Stimulated activated CD8-positive, alpha-beta memory T cell treated with anti-CD3 and anti-CD28 coated beads, Interleukin-4, amount 100 ng/mL, for 24 hours (primary cell): ENCODE results near the gene MBD6.

Experiments
- DNase-seq: peaks from one replicate; pipeline ENCODE4 v3.0.0-alpha.2; 2020; ENCODE audit warnings: low read depth

MBD6 gene, protein sequence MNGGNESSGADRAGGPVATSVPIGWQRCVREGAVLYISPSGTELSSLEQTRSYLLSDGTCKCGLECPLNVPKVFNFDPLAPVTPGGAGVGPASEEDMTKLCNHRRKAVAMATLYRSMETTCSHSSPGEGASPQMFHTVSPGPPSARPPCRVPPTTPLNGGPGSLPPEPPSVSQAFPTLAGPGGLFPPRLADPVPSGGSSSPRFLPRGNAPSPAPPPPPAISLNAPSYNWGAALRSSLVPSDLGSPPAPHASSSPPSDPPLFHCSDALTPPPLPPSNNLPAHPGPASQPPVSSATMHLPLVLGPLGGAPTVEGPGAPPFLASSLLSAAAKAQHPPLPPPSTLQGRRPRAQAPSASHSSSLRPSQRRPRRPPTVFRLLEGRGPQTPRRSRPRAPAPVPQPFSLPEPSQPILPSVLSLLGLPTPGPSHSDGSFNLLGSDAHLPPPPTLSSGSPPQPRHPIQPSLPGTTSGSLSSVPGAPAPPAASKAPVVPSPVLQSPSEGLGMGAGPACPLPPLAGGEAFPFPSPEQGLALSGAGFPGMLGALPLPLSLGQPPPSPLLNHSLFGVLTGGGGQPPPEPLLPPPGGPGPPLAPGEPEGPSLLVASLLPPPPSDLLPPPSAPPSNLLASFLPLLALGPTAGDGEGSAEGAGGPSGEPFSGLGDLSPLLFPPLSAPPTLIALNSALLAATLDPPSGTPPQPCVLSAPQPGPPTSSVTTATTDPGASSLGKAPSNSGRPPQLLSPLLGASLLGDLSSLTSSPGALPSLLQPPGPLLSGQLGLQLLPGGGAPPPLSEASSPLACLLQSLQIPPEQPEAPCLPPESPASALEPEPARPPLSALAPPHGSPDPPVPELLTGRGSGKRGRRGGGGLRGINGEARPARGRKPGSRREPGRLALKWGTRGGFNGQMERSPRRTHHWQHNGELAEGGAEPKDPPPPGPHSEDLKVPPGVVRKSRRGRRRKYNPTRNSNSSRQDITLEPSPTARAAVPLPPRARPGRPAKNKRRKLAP

DNA sequence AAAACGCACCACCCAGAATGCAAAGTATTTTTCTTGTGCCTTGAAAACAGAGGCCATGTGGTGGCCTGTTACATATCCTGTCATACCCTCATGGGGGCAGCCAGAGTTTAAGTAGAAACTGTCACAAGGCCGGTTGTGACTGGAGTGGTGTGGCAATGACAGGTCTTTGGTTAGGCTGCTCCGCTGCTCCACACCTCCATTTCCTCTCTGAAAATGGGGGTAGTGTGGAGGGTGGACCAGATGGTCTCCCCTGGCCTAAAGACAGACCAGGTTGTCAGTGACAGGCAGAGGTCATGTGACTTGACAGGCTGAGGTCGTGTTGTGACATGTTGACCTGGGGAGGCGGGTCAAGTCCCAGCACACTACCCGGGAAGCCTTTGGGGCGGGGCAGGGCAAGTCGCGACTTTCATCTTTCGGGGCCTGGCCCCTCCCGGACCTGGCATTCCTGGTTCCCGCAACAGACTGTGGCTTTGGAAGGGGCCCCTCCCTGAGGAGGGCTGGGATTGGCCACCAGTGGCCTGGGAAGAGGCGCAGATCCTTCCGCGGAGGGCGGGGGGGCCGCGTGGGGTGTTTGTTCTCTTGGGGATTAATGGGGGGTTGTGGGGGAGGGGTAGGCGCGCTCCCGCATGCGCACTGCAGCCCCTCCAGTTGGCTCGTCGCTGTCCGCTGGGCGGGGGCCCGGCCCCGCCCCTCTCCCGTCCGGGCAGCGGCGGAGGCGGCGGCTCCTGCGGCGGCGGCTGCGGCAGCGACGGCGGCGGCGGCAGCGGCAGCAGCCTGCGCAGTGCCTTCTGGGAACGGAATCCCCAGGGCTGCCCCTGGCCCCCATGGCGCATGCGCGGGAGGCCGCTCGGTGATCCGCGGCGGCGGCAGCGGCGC, at the start of gene MBD6:
Gene MBD6 (plus strand): TSS at position 814 of the 876 bp plus-strand sequence. CDS start 1,480 bp downstream, outside the sequence.
- peak; percentile 84 for DNase-seq

DNA sequence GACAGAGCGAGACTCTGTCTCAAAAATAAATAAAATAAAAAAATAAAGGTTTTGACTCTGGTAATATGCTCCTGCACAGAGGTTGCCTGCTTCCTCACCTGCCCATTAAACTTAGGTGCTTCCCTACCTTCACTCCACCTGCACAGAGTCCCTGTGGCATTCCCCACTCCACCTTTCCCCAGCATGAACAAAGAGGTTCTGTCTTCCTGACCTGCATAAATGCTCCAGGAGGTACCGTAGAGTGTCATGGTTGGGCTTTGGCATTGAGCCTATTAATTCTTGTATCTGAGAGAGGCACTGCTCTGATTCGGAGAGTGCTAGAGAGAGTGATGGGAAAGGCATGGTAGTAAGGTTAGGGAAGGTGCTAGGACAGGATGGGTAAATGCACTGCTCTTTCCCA, 49.2 kb upstream of the MBD6 start:
- no peak for DNase-seq

DNA sequence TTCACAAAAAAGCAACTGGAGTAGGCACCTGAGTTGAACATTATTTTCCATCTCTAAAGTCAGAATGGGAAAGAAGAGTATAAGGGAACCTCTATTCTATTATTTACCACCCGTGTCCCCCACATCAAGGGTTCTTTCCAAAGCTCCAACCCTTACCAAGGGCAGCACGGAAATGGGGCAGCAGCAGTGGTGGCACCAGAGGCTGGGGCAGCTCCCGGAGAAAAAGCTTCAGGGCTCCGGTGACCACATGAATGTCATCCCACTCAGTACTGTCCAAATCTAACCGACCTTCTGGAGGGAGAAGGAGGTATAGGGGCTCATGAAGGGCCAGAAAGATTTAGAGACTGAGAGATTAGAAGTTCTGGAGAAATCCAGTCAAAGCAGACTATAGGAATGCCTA, 48.7 kb upstream of the MBD6 start:
- no peak for DNase-seq

GRCh38 chr12:57474430-57474829, 48.2 kb upstream of the MBD6 start:
- DNase-seq, result no peak

DNA sequence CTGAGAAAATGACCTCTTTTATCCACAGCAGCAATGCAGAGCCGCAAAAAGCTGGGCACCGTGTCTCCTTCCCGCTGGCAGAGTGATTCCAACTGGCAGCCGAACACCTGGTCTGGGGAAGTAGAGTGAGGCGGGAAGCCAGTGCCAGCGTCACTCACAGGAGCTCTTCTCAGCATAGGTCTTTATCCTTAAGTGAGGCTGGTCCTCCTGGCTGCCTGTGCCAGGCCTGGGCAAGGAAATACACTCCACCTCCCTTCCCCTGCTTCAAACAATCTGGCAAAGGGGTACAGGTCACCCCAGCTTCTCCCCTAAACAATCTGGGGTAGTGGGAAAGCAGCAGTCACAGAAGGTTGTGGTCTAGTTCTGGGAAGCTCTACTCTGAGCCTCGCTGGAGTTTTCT, 47.8 kb upstream of the MBD6 start:
- DNase-seq, result no peak

DNA sequence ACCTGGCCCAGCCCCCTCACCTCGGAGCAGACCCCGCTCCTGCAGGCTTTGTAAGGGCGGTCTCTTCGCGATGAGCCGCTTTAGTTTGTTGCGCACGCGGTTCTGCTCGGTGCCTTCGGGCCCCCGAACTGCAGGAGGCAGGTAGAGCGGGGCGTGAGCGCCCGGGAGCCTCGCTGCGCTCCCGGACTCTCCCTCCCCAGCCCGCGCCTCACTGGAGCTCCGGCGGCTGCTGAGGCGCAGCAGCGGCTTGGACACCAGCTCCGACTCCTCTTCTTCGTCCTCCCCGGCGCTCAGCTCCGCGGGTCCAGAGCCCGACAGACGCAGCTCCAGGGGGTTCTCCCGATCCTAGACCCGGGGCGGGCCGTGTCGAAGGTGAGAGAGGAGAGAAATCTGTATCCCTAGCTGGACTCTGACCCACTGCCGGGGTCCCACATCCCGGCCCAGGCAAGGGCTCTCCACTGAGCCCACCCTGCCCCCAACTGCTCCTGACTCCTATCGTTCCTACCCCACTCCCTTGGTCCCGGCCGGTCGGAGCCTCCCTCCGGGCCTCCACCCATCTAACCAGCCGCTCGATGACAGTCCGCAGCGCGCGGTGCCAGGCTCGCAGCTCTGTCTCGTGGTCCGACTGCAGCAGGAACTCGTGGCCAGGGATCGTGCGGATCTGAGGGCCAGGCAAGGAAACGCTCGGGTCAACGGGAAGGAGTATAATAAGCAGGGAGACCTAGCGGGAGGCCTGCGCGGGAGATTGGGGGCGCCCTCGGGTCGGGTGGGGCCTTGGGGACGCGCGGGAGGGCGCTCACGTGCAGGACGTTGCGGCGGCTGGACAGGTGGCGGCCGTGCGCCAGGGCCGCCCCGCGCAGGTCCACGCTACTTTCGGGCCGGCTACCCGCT, 47.1 kb upstream of the MBD6 start:
- no peak for DNase-seq

GRCh38 chr12:57476162-57476992, 46.2 kb upstream of the MBD6 start:
- peak; percentile 68 for DNase-seq

- DNase-seq, result no peak
These were observed 45.5 kb upstream of the MBD6 start for GRCh38 chr12:57476993-57477709.

GRCh38 chr12:57477710-57478681, 44.6 kb upstream of the MBD6 start:
- DNase-seq, result no peak

- no peak for DNase-seq
These were observed 43.6 kb upstream of the MBD6 start for GRCh38 chr12:57479043-57479375.

DNA sequence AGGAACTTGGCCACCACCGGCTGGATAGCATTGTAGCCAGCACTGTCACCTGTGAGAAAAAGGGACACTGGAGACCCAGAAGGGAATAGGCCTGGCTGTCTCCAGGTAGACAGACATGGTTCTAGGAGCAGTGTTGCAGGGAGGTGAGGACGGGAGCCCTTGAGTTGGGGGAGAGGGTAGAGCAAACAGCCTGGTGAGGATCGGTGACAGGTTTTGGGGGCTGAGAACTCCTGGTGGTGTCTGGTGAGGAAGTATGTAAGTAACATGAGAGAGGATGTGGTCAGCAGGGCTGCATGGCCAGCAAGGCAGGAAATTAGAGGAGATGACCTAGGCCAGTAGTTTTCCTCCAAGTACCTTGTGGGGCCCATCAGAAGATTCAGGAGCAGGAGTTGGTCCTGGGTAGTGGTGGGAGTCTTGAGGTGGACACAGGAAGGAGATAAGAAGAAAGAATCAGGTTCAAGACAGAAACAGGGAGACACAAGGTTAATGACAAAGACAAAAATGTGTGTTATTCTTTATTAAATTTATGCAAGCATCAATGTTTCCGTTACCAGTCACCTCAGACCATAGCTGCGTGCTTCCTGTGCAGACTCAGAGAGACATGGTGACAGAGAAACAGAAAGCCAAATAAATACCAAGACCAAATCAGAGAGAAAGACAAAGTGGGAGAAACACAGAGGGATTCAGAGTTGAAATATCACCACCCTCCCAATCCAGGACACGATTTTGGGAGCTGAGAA, 43.1 kb upstream of the MBD6 start, which contains the start of gene ARHGAP9:
Gene ARHGAP9 (minus strand): TSS at position 491 of the 740 bp plus-strand sequence. CDS start 460 bp downstream, at position 31.
- DNase-seq, result no peak

- no peak for DNase-seq
These were observed 41.0 kb upstream of the MBD6 start for GRCh38 chr12:57481671-57482070.

- no peak for DNase-seq
These were observed 39.2 kb upstream of the MBD6 start for GRCh38 chr12:57483466-57483865.

DNA sequence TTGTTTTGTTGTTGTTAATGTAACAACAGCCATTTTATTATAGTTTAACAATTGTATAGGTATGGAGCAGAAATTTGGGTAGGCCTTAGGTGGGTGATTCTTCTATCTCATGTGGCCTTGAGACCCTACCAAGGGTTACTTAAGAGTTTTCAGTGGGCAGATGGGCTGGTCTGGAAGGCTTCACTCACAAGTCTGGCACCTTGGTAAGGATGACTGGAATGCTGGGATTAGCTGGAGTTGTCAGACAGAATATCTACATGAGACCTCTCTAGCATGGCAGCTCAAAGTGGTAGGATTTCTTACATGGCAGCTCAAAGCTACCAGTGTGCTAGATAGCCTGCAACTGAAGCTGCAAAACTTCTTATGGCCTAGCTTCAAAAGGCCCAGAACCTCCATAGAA, 36.9 kb upstream of the MBD6 start:
- DNase-seq, result no peak

DNA sequence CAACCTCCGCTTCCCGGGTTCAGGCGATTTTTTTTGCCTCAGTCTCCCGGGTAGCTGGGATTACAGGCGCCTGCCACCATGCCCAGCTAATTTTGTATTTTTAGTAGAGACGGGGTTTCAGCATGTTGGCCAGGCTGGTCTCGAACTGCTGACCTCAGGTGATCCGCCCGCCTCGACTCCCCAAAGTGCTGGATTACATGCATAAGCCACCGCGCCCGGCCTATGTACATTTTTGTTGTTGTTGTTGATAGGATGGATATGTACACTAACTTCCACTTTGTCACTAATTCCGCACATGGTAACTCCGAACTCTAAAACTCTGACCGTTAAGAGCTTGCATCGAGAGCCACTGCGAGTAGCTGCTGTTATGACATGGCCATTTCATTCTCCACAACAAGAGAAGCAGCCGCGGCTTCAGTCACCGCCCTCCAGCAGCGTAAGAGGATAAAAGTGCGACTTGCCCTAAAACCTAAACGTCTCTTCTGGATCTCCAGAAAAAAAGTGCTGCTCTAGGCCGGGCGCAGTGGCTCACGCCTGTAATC, 35.5 kb upstream of the MBD6 start:
- DNase-seq, result no peak

DNA sequence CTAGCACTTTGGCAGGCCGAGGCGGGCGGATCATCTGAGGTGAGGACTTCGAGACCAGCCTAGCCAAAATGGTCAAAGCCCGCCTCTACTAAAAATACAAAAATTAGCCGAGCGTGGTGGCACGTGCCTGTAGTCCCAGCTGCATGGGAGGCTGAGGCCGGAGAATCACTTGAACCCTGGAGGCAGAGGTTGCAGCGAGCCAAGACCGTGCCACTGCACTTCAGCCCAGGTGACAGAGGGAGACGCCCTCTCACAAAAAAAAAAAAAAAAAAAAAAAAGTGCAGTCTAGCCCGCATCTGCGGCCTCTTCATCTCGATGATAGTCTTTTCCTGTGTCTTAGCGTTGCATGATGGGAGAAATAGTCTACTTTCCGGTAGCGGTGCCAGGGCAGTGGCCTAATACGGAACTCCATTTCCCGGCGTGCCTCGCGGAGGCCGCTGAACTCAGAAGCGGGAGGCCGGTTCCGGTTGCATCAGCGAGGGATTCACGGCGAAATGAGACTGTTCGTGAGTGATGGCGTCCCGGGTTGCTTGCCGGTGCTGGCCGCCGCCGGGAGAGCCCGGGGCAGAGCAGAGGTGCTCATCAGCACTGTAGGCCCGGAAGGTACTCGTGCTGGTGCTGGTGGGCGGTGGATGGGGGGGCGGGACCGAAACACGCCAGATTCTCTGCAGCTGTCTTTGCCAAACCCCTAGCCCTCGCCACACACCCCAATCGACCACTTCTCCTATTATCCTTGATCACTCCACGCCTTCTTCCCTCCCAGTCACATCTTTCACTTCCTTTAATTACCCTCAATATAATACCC, 34.8 kb upstream of the MBD6 start, which contains the start of gene MARS1:
Gene MARS1 (plus strand): TSS at position 472 of the 805 bp plus-strand sequence. CDS start 23 bp downstream, at position 495.
- DNase-seq, result peak; percentile 87
